GM13977 (cell line): Measurements from ENCODE around the gene CNDP1.

Experiments used
- DNase-seq: peaks from one replicate; pipeline ENCODE4 v3.0.0; 2012; ENCODE audit warnings: low spot score
- in situ Hi-C: fragments of 300-500 bp; cut with MboI; formaldehyde crosslinking; loops from one replicate; pipeline ENCODE4 v1.12.0; 2022; ENCODE audit warnings: low sequenced_read_pairs, low pct_unique_long_range_greater_than_20kb, mixed read lengths, inconsistent platforms; ENCODE audit not compliant: unreplicated experiment
- TF ChIP-seq, protein P1 (sequence below): IDR thresholded peaks from 2 replicates; pipeline ENCODE4 v1.5.1; 2012; ENCODE audit warnings: mild to moderate bottlenecking, control low read depth; ENCODE audit not compliant: insufficient read depth; ENCODE audit errors: extremely low read depth, missing control alignments

Gene CNDP1

DNA sequence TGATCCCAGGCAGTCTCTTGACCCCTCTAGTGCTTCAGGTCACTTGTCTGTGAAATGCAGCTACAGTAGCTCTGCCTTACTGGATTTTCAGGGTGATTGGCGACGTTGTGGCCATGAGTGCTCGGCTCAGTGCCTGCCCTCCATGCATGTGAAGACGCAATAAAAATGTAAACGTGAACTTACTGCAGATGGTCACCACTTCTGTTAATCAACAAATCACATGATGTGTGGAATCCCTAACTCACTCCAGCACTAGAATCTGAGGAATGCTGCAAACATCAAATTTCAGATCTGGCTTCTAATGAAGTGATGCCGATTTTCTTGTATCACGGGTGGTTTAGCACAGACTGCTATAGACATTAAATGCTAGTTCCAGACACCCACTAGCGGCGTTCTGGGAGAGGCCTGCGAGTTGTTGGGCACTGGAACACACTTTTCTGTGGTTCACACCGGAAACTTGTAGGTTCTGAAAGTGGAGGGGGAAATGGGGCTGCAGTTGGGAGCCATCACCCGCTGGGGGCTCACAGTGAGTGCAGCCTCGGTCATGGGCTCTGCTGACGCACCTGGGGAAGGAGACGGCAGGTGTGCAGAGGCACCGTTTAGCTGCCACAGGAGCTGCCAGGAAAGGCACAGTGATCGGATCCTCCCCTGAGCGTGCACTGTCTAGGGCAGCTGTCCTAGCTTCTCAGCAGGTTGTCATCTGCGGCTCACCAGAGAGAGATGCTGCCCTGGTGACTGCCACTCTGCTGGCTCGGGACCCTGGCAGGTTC lies 6.5 kb downstream of the CNDP1 start:
- in situ Hi-C loops, result loop anchor here (25.0 kb wide), 1 partner anchor 329 kb away; no protein-coding TSS in a partner anchor
- TF ChIP-seq, protein P1, sequence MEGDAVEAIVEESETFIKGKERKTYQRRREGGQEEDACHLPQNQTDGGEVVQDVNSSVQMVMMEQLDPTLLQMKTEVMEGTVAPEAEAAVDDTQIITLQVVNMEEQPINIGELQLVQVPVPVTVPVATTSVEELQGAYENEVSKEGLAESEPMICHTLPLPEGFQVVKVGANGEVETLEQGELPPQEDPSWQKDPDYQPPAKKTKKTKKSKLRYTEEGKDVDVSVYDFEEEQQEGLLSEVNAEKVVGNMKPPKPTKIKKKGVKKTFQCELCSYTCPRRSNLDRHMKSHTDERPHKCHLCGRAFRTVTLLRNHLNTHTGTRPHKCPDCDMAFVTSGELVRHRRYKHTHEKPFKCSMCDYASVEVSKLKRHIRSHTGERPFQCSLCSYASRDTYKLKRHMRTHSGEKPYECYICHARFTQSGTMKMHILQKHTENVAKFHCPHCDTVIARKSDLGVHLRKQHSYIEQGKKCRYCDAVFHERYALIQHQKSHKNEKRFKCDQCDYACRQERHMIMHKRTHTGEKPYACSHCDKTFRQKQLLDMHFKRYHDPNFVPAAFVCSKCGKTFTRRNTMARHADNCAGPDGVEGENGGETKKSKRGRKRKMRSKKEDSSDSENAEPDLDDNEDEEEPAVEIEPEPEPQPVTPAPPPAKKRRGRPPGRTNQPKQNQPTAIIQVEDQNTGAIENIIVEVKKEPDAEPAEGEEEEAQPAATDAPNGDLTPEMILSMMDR, result no peak
- DNase-seq, result no peak

GRCh38 chr18:74541703-74542555 lies 7.6 kb downstream of the CNDP1 start:
- in situ Hi-C loops, result loop anchor here (25.0 kb wide), 1 partner anchor 330 kb away; no protein-coding TSS in a partner anchor
- DNase-seq, result no peak
- TF ChIP-seq, protein P1, result no peak

DNA sequence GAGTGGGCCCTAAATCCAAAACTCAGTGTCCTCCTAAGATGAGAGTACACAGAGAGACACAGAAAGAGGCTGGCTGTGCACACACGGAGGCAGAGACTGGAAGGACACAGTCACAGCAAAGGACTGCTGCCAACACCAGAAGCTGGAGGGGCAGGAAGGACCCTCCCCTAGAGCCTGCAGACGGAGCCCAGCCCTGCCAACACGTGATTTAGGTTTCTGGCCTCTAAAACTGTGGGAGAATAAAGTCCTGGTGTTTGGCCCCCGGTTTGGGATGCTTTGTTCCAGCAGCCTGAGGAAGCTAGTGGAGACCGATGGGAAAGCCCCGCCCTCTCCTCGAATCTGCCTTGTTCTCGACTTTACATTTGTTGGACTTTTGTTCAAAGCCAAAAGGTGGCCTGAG lies 10.6 kb downstream of the CNDP1 start:
- TF ChIP-seq, protein P1, result no peak
- in situ Hi-C loops, result loop anchor here (25.0 kb wide), 1 partner anchor 333 kb away; no protein-coding TSS in a partner anchor
- no peak for DNase-seq

DNA sequence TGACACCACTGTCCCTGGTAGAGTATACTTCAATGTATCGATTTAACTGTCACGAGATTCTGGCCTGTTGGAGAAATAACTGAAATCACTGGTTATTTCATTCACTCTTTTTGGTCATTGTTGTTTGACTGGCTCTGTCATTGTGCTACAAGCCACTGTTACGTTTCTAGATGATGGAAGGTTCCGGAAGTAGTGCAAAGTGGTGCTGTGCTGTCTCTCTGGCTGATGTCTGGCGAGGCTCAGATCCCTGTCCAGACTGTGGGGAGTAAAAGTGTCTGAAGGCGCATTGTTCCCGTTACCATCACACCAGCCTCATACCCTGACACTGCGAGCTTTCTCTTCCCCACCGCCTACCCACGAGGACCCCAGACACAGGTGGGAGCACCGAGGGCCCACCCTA lies 11.7 kb downstream of the CNDP1 start:
- in situ Hi-C loops, result loop anchor here (25.0 kb wide), 1 partner anchor 334 kb away; no protein-coding TSS in a partner anchor
- TF ChIP-seq, protein P1, result no peak
- DNase-seq, result no peak

DNA sequence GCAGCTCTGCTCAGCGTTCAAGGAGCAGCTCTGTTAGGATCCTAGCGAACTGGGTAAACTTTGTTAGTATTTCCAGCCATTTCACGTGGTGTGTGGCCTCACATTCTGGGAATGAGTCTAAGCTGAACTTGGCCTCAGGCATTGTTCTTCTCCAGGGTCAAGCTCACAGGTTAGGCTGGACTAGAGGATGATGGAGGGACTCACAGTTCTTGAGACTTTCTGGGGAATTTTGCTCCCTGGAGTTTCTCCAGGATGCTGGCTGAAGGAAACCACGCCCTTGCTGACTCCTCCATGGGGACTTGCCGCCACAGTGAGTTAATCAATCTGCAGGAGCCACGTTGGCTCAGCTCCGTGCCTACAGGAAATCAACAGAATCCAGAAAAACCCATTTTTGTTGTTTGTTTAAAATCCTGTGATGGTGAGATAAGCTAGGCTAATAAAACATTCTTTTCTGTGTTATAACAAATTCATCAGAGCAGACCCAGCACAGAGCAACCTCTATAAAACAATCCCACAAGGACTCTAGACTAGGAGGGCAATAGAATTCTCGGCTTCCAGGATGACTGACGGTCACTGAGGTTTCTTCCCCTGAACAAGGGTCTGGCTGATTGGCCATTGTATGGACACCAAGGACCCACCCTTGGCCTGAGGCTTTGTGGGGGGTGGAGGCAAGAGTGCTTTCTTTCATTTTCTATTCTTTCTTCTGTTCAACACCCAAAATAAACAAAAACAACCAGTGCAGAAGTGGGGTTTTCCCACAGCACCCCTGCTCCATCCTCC lies 12.6 kb downstream of the CNDP1 start:
- DNase-seq, result no peak
- in situ Hi-C loops, result loop anchor here (25.0 kb wide), 1 partner anchor 335 kb away; no protein-coding TSS in a partner anchor
- TF ChIP-seq, protein P1, result no peak

GRCh38 chr18:74547860-74548259 lies 13.6 kb downstream of the CNDP1 start:
- no peak for DNase-seq
- TF ChIP-seq, protein P1, result no peak

More at GRCh38 chr18:74547860-74548259, 13.6 kb downstream of the CNDP1 start:
- in situ Hi-C loops, result loop anchor here (25.0 kb wide), 1 partner anchor 336 kb away; no protein-coding TSS in a partner anchor
